ENCODE measurements around the gene FAM53B.

DNA sequence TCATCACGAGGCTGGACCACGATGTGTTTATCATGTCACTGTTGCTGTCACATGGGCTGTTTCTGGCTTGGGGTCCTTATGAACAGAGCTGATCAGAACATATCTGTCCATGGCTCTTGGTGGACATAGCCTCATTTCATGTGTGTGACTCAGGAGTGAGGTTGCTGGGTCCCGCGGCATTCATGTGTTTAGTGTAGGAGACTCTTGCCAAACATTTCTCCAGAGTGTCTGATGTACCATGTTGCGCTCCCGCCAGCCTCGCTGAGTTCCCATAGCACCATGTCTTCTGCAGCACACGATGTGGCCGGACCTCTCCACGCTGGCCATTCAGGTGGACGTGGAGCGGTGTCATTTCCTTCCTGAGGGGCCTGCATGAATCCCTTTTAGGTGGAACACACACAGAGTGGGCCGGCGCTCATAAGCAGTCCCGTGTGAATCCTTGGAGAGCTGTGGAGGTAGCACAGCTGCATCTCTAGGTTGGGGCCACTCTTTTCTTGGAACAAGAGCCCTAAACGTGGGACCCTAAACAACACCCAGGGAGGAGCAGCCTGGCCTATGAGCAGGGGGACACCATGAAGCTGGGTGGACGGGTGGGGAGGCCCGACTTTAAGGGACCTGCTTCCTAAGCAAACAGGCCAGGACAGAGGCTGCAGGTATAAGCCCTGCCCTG lies 147.9 kb downstream of the FAM53B start:
- TF ChIP-seq, protein P1, sequence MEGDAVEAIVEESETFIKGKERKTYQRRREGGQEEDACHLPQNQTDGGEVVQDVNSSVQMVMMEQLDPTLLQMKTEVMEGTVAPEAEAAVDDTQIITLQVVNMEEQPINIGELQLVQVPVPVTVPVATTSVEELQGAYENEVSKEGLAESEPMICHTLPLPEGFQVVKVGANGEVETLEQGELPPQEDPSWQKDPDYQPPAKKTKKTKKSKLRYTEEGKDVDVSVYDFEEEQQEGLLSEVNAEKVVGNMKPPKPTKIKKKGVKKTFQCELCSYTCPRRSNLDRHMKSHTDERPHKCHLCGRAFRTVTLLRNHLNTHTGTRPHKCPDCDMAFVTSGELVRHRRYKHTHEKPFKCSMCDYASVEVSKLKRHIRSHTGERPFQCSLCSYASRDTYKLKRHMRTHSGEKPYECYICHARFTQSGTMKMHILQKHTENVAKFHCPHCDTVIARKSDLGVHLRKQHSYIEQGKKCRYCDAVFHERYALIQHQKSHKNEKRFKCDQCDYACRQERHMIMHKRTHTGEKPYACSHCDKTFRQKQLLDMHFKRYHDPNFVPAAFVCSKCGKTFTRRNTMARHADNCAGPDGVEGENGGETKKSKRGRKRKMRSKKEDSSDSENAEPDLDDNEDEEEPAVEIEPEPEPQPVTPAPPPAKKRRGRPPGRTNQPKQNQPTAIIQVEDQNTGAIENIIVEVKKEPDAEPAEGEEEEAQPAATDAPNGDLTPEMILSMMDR (IDR thresholded peaks at IDR 0.05) = no peak
- TF ChIP-seq POLR2AphosphoS5 (IDR thresholded peaks at IDR 0.05) (no peak), POLR2A (IDR thresholded peaks at IDR 0.05) (no peak), EP300 (IDR thresholded peaks at IDR 0.05) (no peak)
